Measurements from ENCODE around the gene PRKG1. TPM values are rescaled to one million over a fixed set of nuclear protein-coding genes. Genes with fewer than 3 reads are reported as not detected.
"Not testable (repeated sequence)": the region's sequence is repeated elsewhere in the genome, so short reads cannot be mapped to it uniquely, and the experiment has no call there.

PRKG1 gene
- total RNA-seq, 2 experiments from 2014 or later, result not detected

GRCh38 chr10:51687296-51687695, 613.0 kb downstream of the PRKG1 start:
- Mint-ChIP-seq H3K27ac (no peak overlapping the region), H3K36me3 (ENCODE audit: low read depth) (no peaks in the 10 kb centered on the region), H3K27me3 (peaks cover 7% of the 10 kb centered on the region), H3K4me3 (no peak overlapping the region), H3K9me3 (peaks cover 3% of the 10 kb centered on the region), H3K4me1 (no peaks in the 10 kb centered on the region)
- ChIA-PET POLR2A (no interaction called here), CTCF (no interaction called here)
- no peak for DNase-seq

- CTCF ChIA-PET; H3K4me3 Mint-ChIP-seq; POLR2A ChIA-PET; H3K27me3 Mint-ChIP-seq; H3K9me3 Mint-ChIP-seq; H3K36me3 Mint-ChIP-seq (ENCODE audit: low read depth); H3K4me1 Mint-ChIP-seq; DNase-seq; H3K27ac Mint-ChIP-seq: not testable (repeated sequence)
Measured at GRCh38 chr10:51688826-51689225, 614.5 kb downstream of the PRKG1 start.

GRCh38 chr10:51689536-51689935, 615.2 kb downstream of the PRKG1 start:
- H3K4me1 Mint-ChIP-seq, result no peaks in the 10 kb centered on the region
- POLR2A ChIA-PET, result no interaction called here
- H3K36me3 Mint-ChIP-seq (ENCODE audit: low read depth), result peaks cover under 1% of the 10 kb centered on the region
- peaks cover 4% of the 10 kb centered on the region for H3K27me3 Mint-ChIP-seq
- peaks cover 3% of the 10 kb centered on the region for H3K9me3 Mint-ChIP-seq
- CTCF ChIA-PET, result no interaction called here
- no peak overlapping the region for H3K4me3 Mint-ChIP-seq
- no peak overlapping the region for H3K27ac Mint-ChIP-seq
- DNase-seq, result no peak

GRCh38 chr10:51691135-51691534, 616.8 kb downstream of the PRKG1 start:
- H3K4me1 Mint-ChIP-seq, result peaks cover 11% of the 10 kb centered on the region
- peaks cover 12% of the 10 kb centered on the region for H3K36me3 Mint-ChIP-seq (ENCODE audit: low read depth)
- peaks cover 3% of the 10 kb centered on the region for H3K27me3 Mint-ChIP-seq
- no peak overlapping the region for H3K27ac Mint-ChIP-seq
- no peak overlapping the region for H3K4me3 Mint-ChIP-seq
- ChIA-PET POLR2A (no interaction called here), CTCF (no interaction called here)
- peaks cover 3% of the 10 kb centered on the region for H3K9me3 Mint-ChIP-seq
- DNase-seq, result no peak

GRCh38 chr10:51694086-51694768, 619.9 kb downstream of the PRKG1 start:
- POLR2A ChIA-PET, result no interaction called here
- H3K36me3 Mint-ChIP-seq (ENCODE audit: low read depth), result peaks cover 37% of the 10 kb centered on the region
- CTCF ChIA-PET, result interaction anchor here (1.5 to 1.9 kb wide), 2 partner anchors 8 to 13 kb away, joined by 4 read pairs; no protein-coding TSS in a partner anchor

GRCh38 chr10:51696251-51696650, 622.0 kb downstream of the PRKG1 start:
- H3K27ac Mint-ChIP-seq, result peak overlapping the region; percentile 48
- POLR2A ChIA-PET, result no interaction called here

More at GRCh38 chr10:51694086-51694768, 619.9 kb downstream of the PRKG1 start:
- no peak for DNase-seq
- Mint-ChIP-seq H3K27ac (no peak overlapping the region), H3K27me3 (no peaks in the 10 kb centered on the region), H3K9me3 (peaks cover 3% of the 10 kb centered on the region), H3K4me3 (no peak overlapping the region), H3K4me1 (peaks cover 38% of the 10 kb centered on the region)

GRCh38 chr10:51698473-51699063, 624.3 kb downstream of the PRKG1 start:
- peak overlapping the region; percentile 100 for H3K27ac Mint-ChIP-seq
- peaks cover 5% of the 10 kb centered on the region for H3K9me3 Mint-ChIP-seq
- peaks cover 41% of the 10 kb centered on the region for H3K36me3 Mint-ChIP-seq (ENCODE audit: low read depth)
- CTCF ChIA-PET, result interaction anchor here (0.7 to 0.9 kb wide), 2 partner anchors 10 to 17 kb away, joined by 3 to 4 read pairs; no protein-coding TSS in a partner anchor
- no peak for DNase-seq
- no peaks in the 10 kb centered on the region for H3K27me3 Mint-ChIP-seq
- POLR2A ChIA-PET, result no interaction called here
- peak overlapping the region; percentile 97 for H3K4me3 Mint-ChIP-seq
- H3K4me1 Mint-ChIP-seq, result peaks cover 44% of the 10 kb centered on the region

More at GRCh38 chr10:51696251-51696650, 622.0 kb downstream of the PRKG1 start:
- Mint-ChIP-seq H3K4me3 (peak overlapping the region; percentile 3), H3K27me3 (no peaks in the 10 kb centered on the region), H3K4me1 (peaks cover 44% of the 10 kb centered on the region), H3K9me3 (peaks cover 1% of the 10 kb centered on the region), H3K36me3 (ENCODE audit: low read depth) (peaks cover 40% of the 10 kb centered on the region)
- CTCF ChIA-PET, result no interaction called here
- DNase-seq, result no peak

- POLR2A ChIA-PET, result no interaction called here
- CTCF ChIA-PET, result interaction anchor here (0.7 to 0.9 kb wide), 2 partner anchors 10 to 18 kb away, joined by 3 to 4 read pairs; no protein-coding TSS in a partner anchor
- H3K27me3 Mint-ChIP-seq, result no peaks in the 10 kb centered on the region
- H3K36me3 Mint-ChIP-seq (ENCODE audit: low read depth), result peaks cover 41% of the 10 kb centered on the region
- H3K4me1 Mint-ChIP-seq, result peaks cover 44% of the 10 kb centered on the region
- H3K4me3 Mint-ChIP-seq, result peak overlapping the region; percentile 97
- H3K27ac Mint-ChIP-seq, result peak overlapping the region; percentile 100
- no peak for DNase-seq
- peaks cover 5% of the 10 kb centered on the region for H3K9me3 Mint-ChIP-seq
Measured at GRCh38 chr10:51699145-51699474, 624.8 kb downstream of the PRKG1 start.

- POLR2A ChIA-PET, result no interaction called here
- Mint-ChIP-seq H3K4me3 (peak within 1 kb of the TSS; percentile 97), H3K27me3 (no peaks in the 10 kb centered on the region), H3K27ac (peak within 1 kb of the TSS; percentile 100), H3K36me3 (ENCODE audit: low read depth) (peaks cover 40% of the 10 kb centered on the region), H3K4me1 (peaks cover 44% of the 10 kb centered on the region), H3K9me3 (peaks cover 5% of the 10 kb centered on the region)
- CTCF ChIA-PET, result interaction anchor here (1.3 to 1.4 kb wide), 2 partner anchors 11 to 19 kb away, joined by 4 to 5 read pairs; no protein-coding TSS in a partner anchor
- peak; percentile 93 for DNase-seq
Measured at GRCh38 chr10:51699475-51700227, 625.4 kb downstream of the PRKG1 start, which contains the start of gene CSTF2T. Gene CSTF2T, minus strand, starts transcription at chr10:51699595. Its CDS starts 46 bp downstream, at chr10:51699549.

- ChIA-PET POLR2A (no interaction called here), CTCF (interaction anchor here (1.1 to 1.4 kb wide), 3 partner anchors 10 to 21 kb away, joined by 3 to 5 read pairs (median 4); no protein-coding TSS in a partner anchor)
- Mint-ChIP-seq H3K4me1 (peaks cover 41% of the 10 kb centered on the region), H3K36me3 (ENCODE audit: low read depth) (peaks cover 34% of the 10 kb centered on the region), H3K27ac (peak overlapping the region; percentile 100), H3K9me3 (peaks cover 5% of the 10 kb centered on the region), H3K27me3 (no peaks in the 10 kb centered on the region), H3K4me3 (peak overlapping the region; percentile 97)
- no peak for DNase-seq
Measured at GRCh38 chr10:51700228-51700817, 626.0 kb downstream of the PRKG1 start.

GRCh38 chr10:51705774-51706173, 631.5 kb downstream of the PRKG1 start:
- Mint-ChIP-seq H3K27ac (no peak overlapping the region), H3K4me1 (peaks cover 34% of the 10 kb centered on the region), H3K36me3 (ENCODE audit: low read depth) (peaks cover 3% of the 10 kb centered on the region), H3K9me3 (peaks cover 5% of the 10 kb centered on the region), H3K4me3 (no peak overlapping the region), H3K27me3 (no peaks in the 10 kb centered on the region)
- DNase-seq, result no peak
- POLR2A ChIA-PET, result no interaction called here
- CTCF ChIA-PET, result no interaction called here

- Mint-ChIP-seq H3K9me3 (peaks cover 4% of the 10 kb centered on the region), H3K36me3 (ENCODE audit: low read depth) (peaks cover 2% of the 10 kb centered on the region), H3K4me3 (no peak overlapping the region), H3K4me1 (peaks cover 33% of the 10 kb centered on the region), H3K27ac (no peak overlapping the region), H3K27me3 (no peaks in the 10 kb centered on the region)
- DNase-seq, result no peak
- CTCF ChIA-PET, result no interaction called here
- POLR2A ChIA-PET, result interaction anchor here (0.7 kb wide), 1 partner anchor 107 kb away, joined by 3 read pairs; no protein-coding TSS in a partner anchor
Measured at GRCh38 chr10:51706225-51706624, 631.9 kb downstream of the PRKG1 start.

GRCh38 chr10:51707392-51707791, 633.1 kb downstream of the PRKG1 start:
- no peak for DNase-seq
- H3K4me3 Mint-ChIP-seq, result no peak overlapping the region
- no peaks in the 10 kb centered on the region for H3K36me3 Mint-ChIP-seq (ENCODE audit: low read depth)
- peaks cover 38% of the 10 kb centered on the region for H3K4me1 Mint-ChIP-seq
- POLR2A ChIA-PET, result no interaction called here
- H3K9me3 Mint-ChIP-seq, result no peaks in the 10 kb centered on the region
- peak overlapping the region; percentile 88 for H3K27ac Mint-ChIP-seq
- CTCF ChIA-PET, result no interaction called here
- no peaks in the 10 kb centered on the region for H3K27me3 Mint-ChIP-seq

All from activated CD4-positive, alpha-beta T cell treated with anti-CD3 and anti-CD28 coated beads, Interleukin-2, amount 10 ng/mL, durations not matched to agents 7 days and 5 days (primary cell).